Stimulated activated CD4-positive, alpha-beta T cell treated with anti-CD3 and anti-CD28 coated beads, Interleukin-4, amount 100 ng/mL, for 48 hours (primary cell): ENCODE results near the gene GRK3.
"Not testable (repeated sequence)": the region's sequence is repeated elsewhere in the genome, so short reads cannot be mapped to it uniquely, and the experiment has no call there.

ENCODE experiments used
- DNase-seq, 2 donors: peaks; one replicate each; pipeline ENCODE4 v3.0.0-alpha.2; 2020; ENCODE audit warnings: low read depth in 2 of 2

The GRK3 gene

DNA sequence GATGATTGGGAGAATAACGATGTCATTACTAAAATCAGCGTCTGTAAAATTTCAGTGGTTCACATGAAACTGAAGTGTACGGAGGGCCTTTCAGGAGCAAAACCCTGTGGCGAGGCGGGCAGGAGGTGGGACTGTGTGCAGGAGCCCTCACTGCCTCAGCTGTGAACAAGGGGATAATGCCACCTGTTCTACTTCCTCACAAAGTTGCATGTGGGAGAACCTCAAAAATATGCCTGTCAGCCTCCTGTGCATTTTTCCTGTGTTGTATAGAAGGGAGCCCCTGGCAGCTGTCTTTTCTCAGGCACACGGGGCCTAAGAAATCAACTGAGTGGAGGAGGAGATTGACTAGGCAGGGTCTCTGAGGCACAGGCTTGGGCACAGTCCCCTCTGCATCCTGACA is 134.5 kb downstream of the GRK3 start:
- no peak for DNase-seq

GRCh38 chr22:25701056-25701780 is 136.7 kb downstream of the GRK3 start:
- no peak for DNase-seq

- DNase-seq = no peak
These were observed 137.6 kb downstream of the GRK3 start for GRCh38 chr22:25702040-25702439.

DNA sequence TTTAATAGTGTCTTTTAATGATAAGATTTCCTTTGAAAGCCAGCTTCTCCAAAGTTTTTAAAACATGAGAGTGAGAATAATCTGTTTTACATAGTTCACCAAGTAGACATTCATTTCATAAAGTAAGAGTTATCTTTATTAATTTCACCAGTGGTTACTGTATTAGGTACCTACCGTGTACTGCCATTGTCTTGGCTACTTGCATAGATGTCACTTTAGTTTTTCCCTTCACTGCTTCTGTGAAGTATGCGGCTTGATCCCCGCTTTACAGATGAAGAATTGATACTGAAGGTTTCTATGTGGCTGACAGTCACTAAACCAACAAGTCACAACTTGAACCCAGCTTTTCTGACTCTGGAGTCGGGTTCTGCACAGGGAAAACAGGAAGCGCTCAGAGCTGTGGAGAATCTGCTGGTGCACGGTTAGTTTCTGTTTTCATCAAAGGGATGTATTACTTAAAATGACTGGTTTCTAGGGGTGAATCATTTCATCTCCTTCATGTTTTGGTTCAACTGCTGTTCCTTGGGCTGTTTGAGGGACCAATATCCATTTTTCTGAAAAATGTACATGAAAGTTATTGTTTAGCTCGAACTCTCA is 138.2 kb downstream of the GRK3 start:
- no peak for DNase-seq

- no peak for DNase-seq
These were observed 140.2 kb downstream of the GRK3 start for GRCh38 chr22:25704701-25705100.

GRCh38 chr22:25706197-25706596 is 141.7 kb downstream of the GRK3 start:
- DNase-seq = no peak

DNA sequence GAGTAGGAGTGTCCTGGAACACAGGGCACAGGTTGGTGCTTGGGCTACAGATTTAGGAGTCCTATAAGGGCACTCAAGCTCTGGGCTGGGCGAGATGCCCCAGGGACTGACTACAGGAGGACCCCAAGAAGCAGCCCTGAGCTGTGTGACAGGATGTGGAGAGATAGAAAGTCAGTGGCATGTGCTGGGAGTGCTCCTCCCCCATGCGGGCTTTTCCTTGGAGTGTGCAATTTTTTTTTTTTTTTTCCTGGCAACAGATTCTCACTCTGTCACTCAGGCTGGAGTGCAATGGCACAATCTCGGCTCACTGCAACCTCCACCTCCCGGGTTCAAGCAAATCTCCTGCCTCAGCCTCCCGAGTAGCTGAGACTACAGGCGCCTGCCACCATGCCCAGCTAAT is 144.0 kb downstream of the GRK3 start:
- DNase-seq = not testable (repeated sequence)

DNA sequence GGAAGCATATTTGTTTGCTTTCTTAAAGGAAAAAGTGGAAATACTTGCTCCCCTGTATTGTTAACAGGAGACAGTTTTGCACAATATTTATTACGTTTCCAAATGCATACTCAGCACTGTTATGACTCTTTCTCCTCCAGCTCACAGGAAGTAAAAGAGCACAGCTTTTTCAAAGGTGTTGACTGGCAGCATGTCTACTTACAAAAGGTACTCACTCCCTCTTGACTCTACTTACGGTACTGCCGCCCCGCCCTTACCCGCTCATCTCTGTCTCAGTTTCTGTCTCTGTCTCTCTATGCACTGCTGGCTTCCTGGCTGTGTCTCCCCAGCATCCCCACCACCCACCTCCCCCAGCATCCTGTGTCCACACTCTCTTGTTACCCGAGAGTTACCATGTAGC is 145.3 kb downstream of the GRK3 start:
- no peak for DNase-seq

- no peak for DNase-seq
These were observed 146.0 kb downstream of the GRK3 start for GRCh38 chr22:25710501-25710900.

- DNase-seq = no peak
These were observed 147.0 kb downstream of the GRK3 start for GRCh38 chr22:25711491-25711890.

DNA sequence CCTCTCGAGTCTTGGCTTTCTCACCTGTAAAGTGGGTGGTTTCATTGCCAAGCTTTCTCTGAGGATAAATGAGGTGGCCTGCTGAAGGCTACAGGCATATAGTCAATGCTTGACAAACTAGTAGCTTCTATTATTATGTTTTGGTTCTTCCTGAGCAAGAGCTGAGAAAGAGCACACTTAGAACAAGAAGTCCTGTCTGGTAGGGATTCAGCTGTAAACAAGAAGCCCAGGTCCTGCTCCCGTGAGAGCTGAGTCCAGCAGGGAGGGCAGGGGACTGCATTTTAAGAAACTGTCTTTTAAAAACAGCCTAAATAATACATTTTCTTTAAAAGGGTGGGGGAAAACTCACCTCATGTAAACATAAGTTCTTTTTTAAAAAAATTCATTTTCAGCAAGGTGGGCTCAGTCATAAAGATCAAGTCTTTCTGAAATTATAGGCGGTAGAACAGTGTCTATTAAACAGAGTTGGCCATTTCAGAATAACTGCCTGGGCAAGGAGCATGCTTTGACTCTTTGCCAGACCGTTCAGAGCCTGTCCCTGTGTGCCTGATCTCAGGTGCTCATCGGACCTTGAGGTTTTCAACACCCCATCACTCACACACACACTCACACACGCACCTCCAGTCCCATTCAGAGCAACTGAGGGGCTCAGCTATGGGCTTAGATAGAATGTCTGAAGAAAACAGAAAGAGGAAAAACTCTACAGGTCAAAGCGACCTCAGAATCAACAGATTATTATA is 148.4 kb downstream of the GRK3 start:
- no peak for DNase-seq

DNA sequence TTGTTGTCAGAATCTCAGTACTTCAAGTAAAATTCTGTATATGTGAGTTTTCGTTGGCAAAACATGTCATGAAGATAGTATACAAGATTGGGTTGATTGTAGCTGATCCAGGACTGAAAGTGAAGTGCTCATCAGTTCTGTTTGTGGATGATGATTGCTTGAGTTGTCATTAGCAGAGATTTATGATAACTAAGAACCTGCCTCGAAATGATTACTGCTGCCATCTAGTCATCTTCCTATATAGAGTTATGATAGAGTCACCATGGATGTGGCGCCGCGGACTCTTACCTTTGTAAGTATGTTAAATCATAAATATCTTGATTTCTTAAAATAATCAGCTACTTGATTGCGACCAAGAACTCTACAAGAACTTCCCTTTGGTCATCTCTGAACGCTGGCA is 149.6 kb downstream of the GRK3 start:
- DNase-seq = no peak

- DNase-seq = no peak
These were observed 150.3 kb downstream of the GRK3 start for GRCh38 chr22:25714739-25715138.

- no peak for DNase-seq
These were observed 152.2 kb downstream of the GRK3 start for GRCh38 chr22:25716637-25717036.

DNA sequence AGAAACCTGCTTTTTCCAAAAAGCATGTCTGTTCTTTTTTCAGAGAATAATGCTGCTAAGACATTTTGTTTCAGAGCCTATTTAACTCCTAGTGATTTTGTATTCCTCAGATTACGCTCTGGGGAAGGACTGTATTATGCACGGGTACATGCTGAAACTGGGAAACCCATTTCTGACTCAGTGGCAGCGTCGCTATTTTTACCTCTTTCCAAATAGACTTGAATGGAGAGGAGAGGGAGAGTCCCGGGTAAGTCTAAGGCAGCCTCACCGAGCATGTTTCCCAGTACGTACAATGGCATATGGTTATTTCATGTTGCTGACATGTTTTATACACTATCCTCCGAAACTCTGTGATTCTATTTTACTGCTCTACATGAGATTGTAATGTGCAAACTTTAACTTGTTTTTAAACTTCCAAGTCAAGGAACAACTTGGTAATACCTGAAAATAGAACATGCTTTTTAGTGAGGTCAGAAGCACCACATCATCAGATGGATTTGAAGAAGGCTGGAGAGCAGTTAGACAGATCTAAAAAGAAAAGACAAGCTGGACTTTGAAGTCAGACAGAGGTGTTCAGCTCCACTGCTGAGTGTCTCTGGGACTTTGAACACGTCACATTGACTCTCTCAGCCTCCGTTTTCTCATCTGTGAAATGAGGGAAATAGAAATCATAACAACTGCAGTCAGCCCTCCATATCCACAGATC is 153.8 kb downstream of the GRK3 start:
- DNase-seq = no peak

DNA sequence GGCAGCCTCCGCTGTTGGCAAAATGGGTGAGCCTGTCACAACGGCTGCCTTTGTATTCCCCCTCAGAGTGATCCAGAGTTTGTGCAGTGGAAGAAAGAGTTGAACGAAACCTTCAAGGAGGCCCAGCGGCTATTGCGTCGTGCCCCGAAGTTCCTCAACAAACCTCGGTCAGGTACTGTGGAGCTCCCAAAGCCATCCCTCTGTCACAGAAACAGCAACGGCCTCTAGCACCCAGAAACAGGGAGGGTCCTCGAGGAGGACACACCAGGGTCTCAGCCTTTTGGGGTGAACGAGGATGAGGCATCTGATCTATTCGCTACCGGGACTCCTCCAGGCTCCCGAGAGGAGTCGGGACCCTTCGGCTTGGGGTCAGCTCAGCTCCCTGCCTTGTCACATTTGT is 157.7 kb downstream of the GRK3 start:
- no peak for DNase-seq

DNA sequence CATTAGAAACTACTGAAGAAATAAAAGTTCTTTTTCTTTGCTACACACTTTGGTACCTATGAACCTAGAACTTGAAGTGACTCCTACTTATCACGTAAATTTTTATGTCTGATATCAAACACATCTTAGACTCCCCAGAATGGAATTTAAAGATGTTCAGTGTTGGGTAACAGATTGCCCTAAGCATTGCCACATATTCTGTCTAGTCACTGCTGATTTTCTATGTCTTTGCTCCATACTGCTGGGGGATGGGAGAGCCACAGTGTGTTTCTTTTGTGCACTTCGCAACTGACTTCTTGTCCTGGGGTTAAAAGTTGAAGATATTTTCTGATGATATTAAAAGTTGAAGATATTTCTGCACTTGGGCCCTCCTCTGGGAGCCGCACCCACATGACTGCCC is 158.2 kb downstream of the GRK3 start:
- no peak for DNase-seq

DNA sequence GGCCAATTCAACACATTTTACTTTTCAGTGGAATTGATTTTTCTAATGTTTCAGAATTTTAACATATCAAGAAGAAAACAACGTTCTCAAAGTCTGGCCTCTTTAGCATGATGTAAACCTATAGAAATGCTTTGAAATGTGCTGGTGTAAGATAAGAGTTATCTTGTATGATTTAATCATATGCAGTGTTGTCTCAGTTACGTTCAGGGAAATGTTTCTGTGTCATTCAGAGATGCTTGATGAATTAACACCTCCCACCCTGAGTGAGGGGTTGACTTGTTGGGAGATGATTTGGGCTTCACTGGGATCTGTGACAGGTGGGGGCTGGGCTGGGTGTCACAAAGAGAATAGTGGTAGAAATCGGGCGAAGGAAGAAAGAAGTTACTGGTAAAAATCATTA is 161.8 kb downstream of the GRK3 start:
- no peak for DNase-seq

DNA sequence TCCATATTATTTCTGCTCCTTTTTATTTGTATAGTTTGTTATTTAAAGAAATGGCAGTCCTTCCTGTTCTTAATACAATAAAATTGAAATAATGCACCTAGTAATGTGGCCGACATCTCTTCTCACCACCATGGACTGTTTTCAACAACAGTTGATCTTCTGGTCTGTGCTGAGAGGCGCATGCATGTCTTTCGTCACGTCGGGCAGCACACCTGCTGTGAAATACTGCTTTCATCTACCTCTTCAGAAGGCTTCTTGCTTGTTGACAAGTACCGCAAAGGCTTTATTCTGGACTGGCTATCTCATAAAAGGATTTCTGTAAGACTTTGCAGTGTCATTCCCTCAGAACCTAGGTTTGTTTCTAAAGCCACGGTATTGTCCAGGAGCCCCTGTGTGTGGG is 163.6 kb downstream of the GRK3 start:
- no peak for DNase-seq

DNA sequence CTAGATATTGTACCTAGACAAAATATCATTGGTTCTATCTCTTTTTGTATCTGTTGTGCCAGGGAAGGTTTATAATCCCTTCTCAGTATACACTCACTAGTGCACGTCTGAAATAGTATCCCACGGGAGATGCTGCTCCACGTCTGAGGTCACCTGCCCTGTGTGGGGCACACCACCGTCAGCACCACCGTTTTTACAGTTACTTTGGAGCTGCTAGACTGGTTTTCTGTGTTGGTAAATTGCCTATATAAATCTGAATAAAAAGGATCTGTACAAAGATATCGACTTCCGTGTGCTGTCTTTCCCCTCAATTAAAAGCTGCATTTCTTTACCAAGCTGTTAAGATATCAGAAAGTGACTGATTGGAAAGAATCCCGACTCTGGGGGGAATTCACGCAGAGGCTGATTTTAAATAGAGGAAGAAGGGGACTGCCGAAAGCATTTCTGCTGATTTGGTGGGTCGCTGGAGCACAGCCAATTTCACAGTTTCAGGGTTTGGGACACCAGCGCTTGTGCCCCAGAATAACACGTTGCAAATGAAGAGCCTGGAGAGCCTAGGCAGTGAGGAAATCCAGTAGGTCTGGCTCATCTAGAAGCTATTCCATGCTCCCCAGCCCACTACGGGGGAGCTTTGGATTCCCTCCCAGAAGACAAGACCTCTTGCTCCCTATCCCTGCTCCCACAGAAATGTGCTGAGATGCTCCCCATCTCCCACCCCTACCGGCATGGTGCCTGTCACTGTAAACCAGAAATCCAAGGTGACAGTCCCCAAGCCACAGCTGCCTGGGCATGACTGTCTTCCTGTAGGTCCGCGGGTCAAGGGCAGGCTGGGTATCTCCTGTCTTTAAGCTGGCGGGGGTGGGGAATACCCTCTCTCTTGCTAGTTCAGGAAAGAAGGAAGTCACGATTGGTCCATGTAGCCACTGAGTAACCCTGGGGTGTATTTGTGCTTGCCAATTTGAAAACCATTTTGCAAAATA is 164.8 kb downstream of the GRK3 start:
- no peak for DNase-seq

DNA sequence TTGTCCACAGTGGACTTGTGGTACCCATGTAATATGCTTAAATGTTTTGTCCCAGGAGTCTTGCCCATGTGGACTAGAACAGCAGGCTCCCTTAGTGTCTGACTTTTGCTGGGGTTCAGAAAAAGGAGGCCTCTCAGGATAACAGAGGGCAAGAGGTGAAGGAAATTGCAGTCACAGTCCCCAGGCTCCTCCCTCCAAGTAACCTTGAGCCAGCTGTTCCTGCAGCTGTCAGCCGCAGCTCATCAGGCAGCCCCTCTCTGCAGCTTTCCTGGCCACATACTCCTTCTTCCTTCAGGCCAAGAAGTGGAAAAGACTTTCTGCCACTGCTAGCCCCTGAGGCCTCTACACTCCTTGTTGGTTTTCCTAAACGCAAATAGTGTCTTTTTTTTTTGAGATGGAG is 171.2 kb downstream of the GRK3 start:
- no peak for DNase-seq
